ENCODE measurements around the gene SND1.

SND1 gene

GRCh38 chr7:128131115-128131514, 479.1 kb downstream of the SND1 start:
- H3K4me1 Mint-ChIP-seq (ENCODE audit: low read depth) = peaks cover 12% of the 10 kb centered on the region
- no peak overlapping the region for H3K27ac Mint-ChIP-seq
- peaks cover 24% of the 10 kb centered on the region for H3K27me3 Mint-ChIP-seq
- no peaks in the 10 kb centered on the region for H3K9me3 Mint-ChIP-seq
- no peaks in the 10 kb centered on the region for H3K36me3 Mint-ChIP-seq (ENCODE audit: low read depth)
- DNase-seq = no peak
- H3K4me3 Mint-ChIP-seq = no peak overlapping the region

- Mint-ChIP-seq H3K36me3 (ENCODE audit: low read depth) (no peaks in the 10 kb centered on the region), H3K27me3 (peaks cover 26% of the 10 kb centered on the region), H3K4me3 (no peak overlapping the region), H3K27ac (no peak overlapping the region), H3K4me1 (ENCODE audit: low read depth) (peaks cover 16% of the 10 kb centered on the region), H3K9me3 (no peaks in the 10 kb centered on the region)
- no peak for DNase-seq
These were observed 479.7 kb downstream of the SND1 start for GRCh38 chr7:128131731-128132130.

- no peak overlapping the region for H3K4me3 Mint-ChIP-seq
- H3K27ac Mint-ChIP-seq = no peak overlapping the region
- H3K36me3 Mint-ChIP-seq (ENCODE audit: low read depth) = no peaks in the 10 kb centered on the region
- H3K4me1 Mint-ChIP-seq (ENCODE audit: low read depth) = peaks cover 22% of the 10 kb centered on the region
- H3K9me3 Mint-ChIP-seq = no peaks in the 10 kb centered on the region
- peaks cover 32% of the 10 kb centered on the region for H3K27me3 Mint-ChIP-seq
- DNase-seq = no peak
These were observed 480.6 kb downstream of the SND1 start for GRCh38 chr7:128132426-128133069.

- Mint-ChIP-seq H3K9me3 (no peaks in the 10 kb centered on the region), H3K36me3 (ENCODE audit: low read depth) (no peaks in the 10 kb centered on the region), H3K27ac (peak overlapping the region; percentile 15), H3K4me1 (ENCODE audit: low read depth) (peaks cover 22% of the 10 kb centered on the region), H3K4me3 (peak overlapping the region; percentile 37), H3K27me3 (peaks cover 32% of the 10 kb centered on the region)
- DNase-seq = no peak
These were observed 483.1 kb downstream of the SND1 start for GRCh38 chr7:128135159-128135514.

- DNase-seq = peak; percentile 86
- peak overlapping the region; percentile 78 for H3K27ac Mint-ChIP-seq
- H3K27me3 Mint-ChIP-seq = peaks cover 32% of the 10 kb centered on the region
- H3K36me3 Mint-ChIP-seq (ENCODE audit: low read depth) = no peaks in the 10 kb centered on the region
- H3K4me1 Mint-ChIP-seq (ENCODE audit: low read depth) = peaks cover 22% of the 10 kb centered on the region
- H3K4me3 Mint-ChIP-seq = peak overlapping the region; percentile 74
- no peaks in the 10 kb centered on the region for H3K9me3 Mint-ChIP-seq
These were observed 483.7 kb downstream of the SND1 start for GRCh38 chr7:128135515-128136214.

- H3K4me1 Mint-ChIP-seq (ENCODE audit: low read depth) = peaks cover 22% of the 10 kb centered on the region
- no peaks in the 10 kb centered on the region for H3K9me3 Mint-ChIP-seq
- peaks cover 32% of the 10 kb centered on the region for H3K27me3 Mint-ChIP-seq
- H3K36me3 Mint-ChIP-seq (ENCODE audit: low read depth) = no peaks in the 10 kb centered on the region
- H3K4me3 Mint-ChIP-seq = peak overlapping the region; percentile 74
- no peak for DNase-seq
- peak overlapping the region; percentile 78 for H3K27ac Mint-ChIP-seq
These were observed 484.2 kb downstream of the SND1 start for GRCh38 chr7:128136215-128136597.

GRCh38 chr7:128137181-128137580, 485.2 kb downstream of the SND1 start:
- Mint-ChIP-seq H3K4me1 (ENCODE audit: low read depth) (peaks cover 22% of the 10 kb centered on the region), H3K36me3 (ENCODE audit: low read depth) (no peaks in the 10 kb centered on the region), H3K27ac (no peak overlapping the region), H3K4me3 (no peak overlapping the region), H3K9me3 (no peaks in the 10 kb centered on the region), H3K27me3 (peaks cover 32% of the 10 kb centered on the region)
- no peak for DNase-seq

- H3K9me3 Mint-ChIP-seq = peaks cover 3% of the 10 kb centered on the region
- DNase-seq = no peak
- no peaks in the 10 kb centered on the region for H3K36me3 Mint-ChIP-seq (ENCODE audit: low read depth)
- peaks cover 22% of the 10 kb centered on the region for H3K4me1 Mint-ChIP-seq (ENCODE audit: low read depth)
- no peak overlapping the region for H3K4me3 Mint-ChIP-seq
- no peak overlapping the region for H3K27ac Mint-ChIP-seq
- H3K27me3 Mint-ChIP-seq = peaks cover 17% of the 10 kb centered on the region
These were observed 487.4 kb downstream of the SND1 start for GRCh38 chr7:128139406-128139805.

GRCh38 chr7:128141683-128142195, 489.7 kb downstream of the SND1 start:
- Mint-ChIP-seq H3K4me3 (no peak overlapping the region), H3K27ac (no peak overlapping the region), H3K27me3 (peaks cover 6% of the 10 kb centered on the region), H3K4me1 (ENCODE audit: low read depth) (peaks cover 6% of the 10 kb centered on the region), H3K36me3 (ENCODE audit: low read depth) (no peaks in the 10 kb centered on the region), H3K9me3 (peaks cover 3% of the 10 kb centered on the region)
- no peak for DNase-seq
